ENCODE results near the gene TSPAN33. TPM values are rescaled to one million over a fixed set of nuclear protein-coding genes. Genes with fewer than 3 reads are reported as not detected.

The TSPAN33 gene
- polyA plus RNA-seq, 1 donor (not counting 4 experiments of a cell fraction or from before 2014, with no cell fraction given), result 0.93 TPM

- FAIRE-seq (no peak), DNase-seq (ENCODE audit: low read depth, low spot score) (no peak)
- Histone ChIP-seq H3K27ac (ENCODE audit: control insufficient read depth, insufficient read depth, low read length) (no peak overlapping the region), H3K79me2 (ENCODE audit: control insufficient read depth, insufficient read depth, low read length) (no peaks in the 10 kb centered on the region), H3K4me2 (ENCODE audit: control insufficient read depth, extremely low read depth, insufficient read depth, low read depth, low read length) (no peak overlapping the region), H3K27me3 (ENCODE audit: control insufficient read depth, extremely low read depth, insufficient read depth, low read length) (peaks cover 7% of the 10 kb centered on the region), H3K9ac (ENCODE audit: control insufficient read depth, extremely low read depth, insufficient read depth, low read length) (no peak overlapping the region), H2AFZ (ENCODE audit: control insufficient read depth, low read length) (no peak overlapping the region), H3K36me3 (ENCODE audit: control insufficient read depth in 2 of 2, extremely low read depth in 1 of 2, insufficient read depth in 2 of 2, low read length in 2 of 2) (no peaks in the 10 kb centered on the region), H3K9me3 (ENCODE audit: control insufficient read depth, low read depth, low read length) (no peaks in the 10 kb centered on the region), H3K4me1 (ENCODE audit: control insufficient read depth, extremely low read depth, insufficient read depth, low read length) (no peaks in the 10 kb centered on the region), H4K20me1 (ENCODE audit: control insufficient read depth, extremely low read depth, insufficient read depth, low read length) (no peaks in the 10 kb centered on the region), H3K9me1 (ENCODE audit: control insufficient read depth, extremely low read depth, insufficient read depth, low read length) (no peaks in the 10 kb centered on the region), H3K4me3 (ENCODE audit: control insufficient read depth in 2 of 3, extremely low read depth in 1 of 3, insufficient read depth in 2 of 3, low read depth in 1 of 3, low read length in 3 of 3) (no peak overlapping the region)
- no peak for TF ChIP-seq EZH2 (IDR thresholded peaks at IDR 0.05; ENCODE audit: low read length)
- no peak for TF ChIP-seq CTCF (optimal IDR thresholded peaks at IDR 0.05 in 1 of 3, IDR thresholded peaks at IDR 0.05 in 1 of 3, conservative IDR thresholded peaks at IDR 0.05 in 1 of 3; ENCODE audit: extremely low read depth in 1 of 3, insufficient read depth in 2 of 3, low read length in 3 of 3)
- dilution Hi-C loops (cut with MboI; ENCODE audit: extremely low pct_ligation_motif_present, low sequenced_read_pairs), result no loop called here
These were observed 18.2 kb downstream of the TSPAN33 start for GRCh38 chr7:129162732-129163131.

DNA sequence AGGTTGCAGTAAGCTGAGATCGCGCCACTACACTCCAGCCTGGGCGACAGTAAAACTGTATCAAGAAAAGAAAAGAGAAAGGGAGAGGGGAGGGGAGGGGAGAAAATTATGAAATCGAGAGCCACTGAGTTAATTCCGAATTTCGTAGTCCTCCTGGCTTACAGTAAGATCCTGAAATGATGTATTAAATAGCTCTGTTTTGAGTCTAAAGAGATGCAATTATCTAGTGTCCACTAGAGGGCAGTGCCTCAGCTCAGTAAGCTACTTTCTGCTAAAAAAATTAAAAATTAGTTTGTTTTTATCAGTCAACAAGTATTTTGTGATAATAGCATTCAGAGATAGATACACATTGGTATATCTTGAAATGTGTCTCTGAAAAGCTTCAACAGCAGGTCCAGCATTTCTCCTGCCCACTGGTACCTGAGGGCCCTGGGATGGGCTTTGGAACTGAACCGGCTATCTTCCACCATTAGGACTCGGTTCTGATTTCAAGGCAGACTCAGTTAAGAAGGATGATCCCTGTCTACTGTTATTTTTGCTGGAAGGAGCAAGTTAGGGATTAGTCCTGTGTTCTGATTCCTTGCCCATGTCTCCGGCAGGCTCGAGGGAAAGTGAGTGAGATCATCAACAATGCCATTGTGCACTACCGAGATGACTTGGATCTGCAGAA lies 19.5 kb downstream of the TSPAN33 start:
- no peak overlapping the region for H3K27ac ChIP-seq (ENCODE audit: control insufficient read depth, insufficient read depth, low read length)
- no peaks in the 10 kb centered on the region for H4K20me1 ChIP-seq (ENCODE audit: control insufficient read depth, extremely low read depth, insufficient read depth, low read length)
- H3K79me2 ChIP-seq (ENCODE audit: control insufficient read depth, insufficient read depth, low read length), result no peaks in the 10 kb centered on the region
- no peaks in the 10 kb centered on the region for H3K9me1 ChIP-seq (ENCODE audit: control insufficient read depth, extremely low read depth, insufficient read depth, low read length)
- H3K36me3 ChIP-seq (ENCODE audit: control insufficient read depth in 2 of 2, extremely low read depth in 1 of 2, insufficient read depth in 2 of 2, low read length in 2 of 2), result no peaks in the 10 kb centered on the region
- no peaks in the 10 kb centered on the region for H3K9me3 ChIP-seq (ENCODE audit: control insufficient read depth, low read depth, low read length)
- H3K4me3 ChIP-seq (ENCODE audit: control insufficient read depth in 2 of 3, extremely low read depth in 1 of 3, insufficient read depth in 2 of 3, low read depth in 1 of 3, low read length in 3 of 3), result no peak overlapping the region
- H3K27me3 ChIP-seq (ENCODE audit: control insufficient read depth, extremely low read depth, insufficient read depth, low read length), result peaks cover 7% of the 10 kb centered on the region
- TF ChIP-seq CTCF (optimal IDR thresholded peaks at IDR 0.05 in 1 of 3, IDR thresholded peaks at IDR 0.05 in 1 of 3, conservative IDR thresholded peaks at IDR 0.05 in 1 of 3; ENCODE audit: extremely low read depth in 1 of 3, insufficient read depth in 2 of 3, low read length in 3 of 3) (peak in 2 of 3 experiments; percentile 63 to 75), EZH2 (IDR thresholded peaks at IDR 0.05; ENCODE audit: low read length) (no peak)
- H3K9ac ChIP-seq (ENCODE audit: control insufficient read depth, extremely low read depth, insufficient read depth, low read length), result no peak overlapping the region
- H3K4me1 ChIP-seq (ENCODE audit: control insufficient read depth, extremely low read depth, insufficient read depth, low read length), result peaks cover 10% of the 10 kb centered on the region
- dilution Hi-C loops (cut with MboI; ENCODE audit: extremely low pct_ligation_motif_present, low sequenced_read_pairs), result no loop called here
- DNase-seq (ENCODE audit: low read depth, low spot score), result no peak
- FAIRE-seq, result no peak
- H2AFZ ChIP-seq (ENCODE audit: control insufficient read depth, low read length), result no peak overlapping the region
- no peak overlapping the region for H3K4me2 ChIP-seq (ENCODE audit: control insufficient read depth, extremely low read depth, insufficient read depth, low read depth, low read length)

All from keratinocyte (primary cell).